Measurements from ENCODE around the gene NCAN.

GRCh38 chr19:19207637-19208572 lies 3.9 kb upstream of the NCAN start:
- TF ChIP-seq CTCF (IDR thresholded peaks at IDR 0.05; ENCODE audit: poor library complexity) = no peak
- TF ChIP-seq EZH2 (IDR thresholded peaks at IDR 0.05; ENCODE audit: borderline replicate concordance) = no peak
- TF ChIP-seq EZH2phosphoT487 (IDR thresholded peaks at IDR 0.05; ENCODE audit: low read depth, severe bottlenecking, unreplicated experiment) = no peak
